B cell (primary cell): Measurements from ENCODE around the gene ARHGAP33. TPM values are rescaled to one million over a fixed set of nuclear protein-coding genes. Genes with fewer than 3 reads are reported as not detected.

Source experiments
- ATAC-seq: fragments of 200-7000 bp; cut with Tn5 transposase; one replicate; pipeline ENCODE4 v1.10.0; 2021; ENCODE audit warnings: low read depth, mild to moderate bottlenecking, moderate number of reproducible peaks, moderate library complexity
- CTCF ChIA-PET: fragments of 350-600 bp; sonication (Branson Sonifier 250); formaldehyde crosslinking; loops from one replicate; lab custom pipeline; 2021; ENCODE audit warnings: antibody characterized with exemption, inconsistent platforms; lab: Charles Lee
- POLR2A ChIA-PET: fragments of 350-600 bp; sonication (Branson Sonifier 250); formaldehyde crosslinking; loops from one replicate; lab custom pipeline; 2021; ENCODE audit warnings: antibody characterized with exemption; lab: Charles Lee
- DNase-seq: peaks from one replicate; pipeline ENCODE4 v3.0.0; 2013
- H2AFZ ChIP-seq: 2 replicates; pipeline ENCODE4 v1.6.1; 2012; ENCODE audit warnings: mild to moderate bottlenecking, low read depth, low read length; ENCODE audit not compliant: insufficient read depth, poor library complexity, severe bottlenecking
- H3K27ac ChIP-seq, 2 donors: 1 replicate in 1 of 2; 2 replicates in 1 of 2; pipeline ENCODE4 v1.5.1; 2012 to 2013; ENCODE audit warnings: low read length in 2 of 2, mild to moderate bottlenecking in 2 of 2, moderate library complexity in 1 of 2
- H3K27me3 ChIP-seq, 4 experiments: fragments of 200-600 bp in 1 of 4; sonication (generic) in 1 of 4; replicated peaks in 1 of 4; 1 replicate in 2 of 4; 2 replicates in 2 of 4; pipeline versions ENCODE4 v1.6.1 to v1.7.0; 2013 to 2016; ENCODE audit warnings: low read length in 3 of 4, mild to moderate bottlenecking in 2 of 4, mixed read lengths in 1 of 4, moderate library complexity in 1 of 4; ENCODE audit not compliant: insufficient read depth in 4 of 4, control insufficient read depth in 3 of 4; ENCODE audit errors: control extremely low read depth in 1 of 4
- H3K36me3 ChIP-seq, 2 experiments: replicated peaks in 1 of 2; 1 replicate in 1 of 2; 2 replicates in 1 of 2; pipeline versions ENCODE4 v1.6.1 to v1.7.1; 2013; ENCODE audit warnings: low read length in 1 of 2; ENCODE audit not compliant: insufficient read depth in 2 of 2, control insufficient read depth in 1 of 2; ENCODE audit errors: control extremely low read depth in 1 of 2, extremely low read depth in 1 of 2
- H3K4me1 ChIP-seq, 2 donors: fragments of 200-600 bp in 1 of 2; sonication (generic) in 1 of 2; 1 replicate in 1 of 2; 2 replicates in 1 of 2; pipeline versions ENCODE4 v1.5.1 to v1.6.1; 2013 to 2017; ENCODE audit warnings: low read length in 2 of 2; ENCODE audit not compliant: control insufficient read depth in 2 of 2, insufficient read depth in 2 of 2
- H3K4me2 ChIP-seq: replicated peaks from 2 replicates; pipeline ENCODE3; 2012; ENCODE audit warnings: mild to moderate bottlenecking, low read depth, low read length; ENCODE audit not compliant: poor library complexity, severe bottlenecking
- H3K4me3 ChIP-seq, 5 experiments: fragments of 200-600 bp in 1 of 5; sonication (generic) in 1 of 5; 1 replicate in 3 of 5; 2 replicates in 2 of 5; pipeline versions ENCODE4 v1.5.1 to v1.7.0; 2011 to 2016; ENCODE audit warnings: low read length in 4 of 5, mild to moderate bottlenecking in 4 of 5, low read depth in 2 of 5, control low read depth in 1 of 5, moderate library complexity in 1 of 5; ENCODE audit not compliant: insufficient read depth in 1 of 5; ENCODE audit errors: control extremely low read depth in 1 of 5, extremely low read depth in 1 of 5
- H3K79me2 ChIP-seq: fragments of 200-600 bp; sonication (generic); one replicate; pipeline ENCODE4 v1.6.0; 2016; ENCODE audit warnings: low read length; ENCODE audit not compliant: control insufficient read depth, insufficient read depth
- H3K9ac ChIP-seq: fragments of 200-600 bp; sonication (generic); 2 replicates; pipeline ENCODE4 v1.6.1; 2017; ENCODE audit warnings: mild to moderate bottlenecking, low read length, moderate library complexity
- H3K9me3 ChIP-seq, 3 donors: one replicate each; pipeline versions ENCODE4 v1.6.1 to v1.7.1; 2013; ENCODE audit warnings: low read length in 2 of 3; ENCODE audit not compliant: control insufficient read depth in 2 of 3, insufficient read depth in 1 of 3; ENCODE audit errors: control extremely low read depth in 1 of 3
- H4K20me1 ChIP-seq: 2 replicates; pipeline ENCODE4 v1.6.0; 2012; ENCODE audit warnings: mild to moderate bottlenecking, low read length; ENCODE audit not compliant: insufficient read depth, control insufficient read depth, poor library complexity, severe bottlenecking
- H3K27ac Mint-ChIP-seq: one replicate; pipeline ENCODE4 v1.8.0; 2021; ENCODE audit warnings: mixed read lengths
- H3K27me3 Mint-ChIP-seq: one replicate; pipeline ENCODE4 v1.8.0; 2021; ENCODE audit warnings: mixed read lengths
- H3K4me1 Mint-ChIP-seq: one replicate; pipeline ENCODE4 v1.8.0; 2021; ENCODE audit warnings: mixed read lengths
- H3K4me3 Mint-ChIP-seq: one replicate; pipeline ENCODE4 v1.8.0; 2021; ENCODE audit warnings: mixed read lengths
- H3K9me3 Mint-ChIP-seq: one replicate; pipeline ENCODE4 v1.8.0; 2022; ENCODE audit warnings: mixed read lengths; ENCODE audit not compliant: insufficient read depth
- EZH2 ChIP-seq: IDR thresholded peaks from 2 replicates; pipeline ENCODE4 v1.6.1; 2012; ENCODE audit warnings: borderline replicate concordance, low read depth, mild to moderate bottlenecking, moderate library complexity, low read length; ENCODE audit not compliant: insufficient read depth, poor library complexity, severe bottlenecking
- WGBS: methylation state at CpG from one replicate; pipeline ENCODE4 v1.1.5; 2013; ENCODE audit warnings: missing lambda C conversion rate; ENCODE audit not compliant: insufficient coverage; 5-methylcytosine and 5-hydroxymethylcytosine counted together
- intact Hi-C: fragments of 100-400 bp; cut with micrococcal nuclease; formaldehyde crosslinking; loops from one replicate; pipeline ENCODE4 v1.10.0; 2022
- polyA plus RNA-seq: library from polyadenylated mRNA; depleted of rRNA; stranded (reverse); fragments of >200 nt; gene quantifications from 2 replicates; pipeline ENCODE4 v1.2.3, GENCODE V29; 2012
- total RNA-seq, 2 donors: library from RNA; stranded (reverse); fragments of 120-200 nt in 1 of 2; gene quantifications; 1 replicate in 1 of 2; 2 replicates in 1 of 2; pipeline versions ENCODE4 v1.2.3 to v1.2.4, GENCODE V29; 2013 to 2022
- TF ChIP-seq, protein P1 (sequence below): fragments of 200-600 bp; IDR thresholded peaks from one replicate; pipeline ENCODE4 v1.8.0; 2022; ENCODE audit warnings: antibody characterized with exemption, mild to moderate bottlenecking

The ARHGAP33 gene
- total and polyA plus RNA-seq, 2 donors (not counting 1 experiment from before 2014, with no cell fraction given) = 18.2 to 27.8 TPM

DNA sequence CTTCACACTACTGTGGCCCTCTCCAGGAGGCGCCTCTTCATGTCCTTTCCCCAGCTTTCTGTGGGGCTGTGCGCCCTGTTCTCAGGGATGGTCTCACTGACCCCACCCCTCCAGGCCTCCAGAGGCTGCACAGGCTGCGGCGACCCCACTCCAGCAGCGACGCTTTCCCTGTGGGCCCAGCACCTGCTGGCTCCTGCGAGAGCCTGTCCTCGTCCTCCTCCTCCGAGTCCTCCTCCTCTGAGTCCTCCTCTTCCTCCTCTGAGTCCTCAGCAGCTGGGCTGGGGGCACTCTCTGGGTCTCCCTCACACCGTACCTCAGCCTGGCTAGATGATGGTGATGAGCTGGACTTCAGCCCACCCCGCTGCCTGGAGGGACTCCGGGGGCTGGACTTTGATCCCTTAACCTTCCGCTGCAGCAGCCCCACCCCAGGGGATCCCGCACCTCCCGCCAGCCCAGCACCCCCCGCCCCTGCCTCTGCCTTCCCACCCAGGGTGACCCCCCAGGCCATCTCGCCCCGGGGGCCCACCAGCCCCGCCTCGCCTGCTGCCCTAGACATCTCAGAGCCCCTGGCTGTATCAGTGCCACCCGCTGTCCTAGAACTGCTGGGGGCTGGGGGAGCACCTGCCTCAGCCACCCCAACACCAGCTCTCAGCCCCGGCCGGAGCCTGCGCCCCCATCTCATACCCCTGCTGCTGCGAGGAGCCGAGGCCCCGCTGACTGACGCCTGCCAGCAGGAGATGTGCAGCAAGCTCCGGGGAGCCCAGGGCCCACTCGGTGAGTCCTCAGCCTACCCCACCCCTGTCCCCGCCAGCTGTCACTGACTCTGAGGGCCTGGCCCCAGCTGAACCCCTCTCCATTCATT is 11.2 kb downstream of the ARHGAP33 start:
- H3K9ac ChIP-seq = no peak overlapping the region
- no peak for ATAC-seq
- H3K9me3 ChIP-seq = no peaks in the 10 kb centered on the region
- intact Hi-C loops = no loop called here
- no peaks in the 10 kb centered on the region for H3K4me1 ChIP-seq
- no peak overlapping the region for H3K4me2 ChIP-seq
- WGBS = 97% methylated on average over 31 of the region's 31 CpGs
- H2AFZ ChIP-seq = no peak overlapping the region
- H4K20me1 ChIP-seq = no peaks in the 10 kb centered on the region
- TF ChIP-seq, protein P1, sequence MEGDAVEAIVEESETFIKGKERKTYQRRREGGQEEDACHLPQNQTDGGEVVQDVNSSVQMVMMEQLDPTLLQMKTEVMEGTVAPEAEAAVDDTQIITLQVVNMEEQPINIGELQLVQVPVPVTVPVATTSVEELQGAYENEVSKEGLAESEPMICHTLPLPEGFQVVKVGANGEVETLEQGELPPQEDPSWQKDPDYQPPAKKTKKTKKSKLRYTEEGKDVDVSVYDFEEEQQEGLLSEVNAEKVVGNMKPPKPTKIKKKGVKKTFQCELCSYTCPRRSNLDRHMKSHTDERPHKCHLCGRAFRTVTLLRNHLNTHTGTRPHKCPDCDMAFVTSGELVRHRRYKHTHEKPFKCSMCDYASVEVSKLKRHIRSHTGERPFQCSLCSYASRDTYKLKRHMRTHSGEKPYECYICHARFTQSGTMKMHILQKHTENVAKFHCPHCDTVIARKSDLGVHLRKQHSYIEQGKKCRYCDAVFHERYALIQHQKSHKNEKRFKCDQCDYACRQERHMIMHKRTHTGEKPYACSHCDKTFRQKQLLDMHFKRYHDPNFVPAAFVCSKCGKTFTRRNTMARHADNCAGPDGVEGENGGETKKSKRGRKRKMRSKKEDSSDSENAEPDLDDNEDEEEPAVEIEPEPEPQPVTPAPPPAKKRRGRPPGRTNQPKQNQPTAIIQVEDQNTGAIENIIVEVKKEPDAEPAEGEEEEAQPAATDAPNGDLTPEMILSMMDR = no peak
- TF ChIP-seq EZH2 = no peak
- no peak overlapping the region for H3K4me3 ChIP-seq
- Mint-ChIP-seq H3K9me3 (no peaks in the 10 kb centered on the region), H3K4me3 (no peak overlapping the region), H3K27me3 (no peaks in the 10 kb centered on the region), H3K4me1 (no peaks in the 10 kb centered on the region), H3K27ac (no peak overlapping the region)
- no peak overlapping the region for H3K27ac ChIP-seq
- no peak for DNase-seq
- peaks cover 0 to 2% of the 10 kb centered on the region in 2 experiments for H3K36me3 ChIP-seq
- ChIA-PET POLR2A (no interaction called here), CTCF (interaction anchor here (0.6 kb wide), 1 partner anchor 472 kb away, joined by 3 read pairs; no protein-coding TSS in a partner anchor)
- H3K27me3 ChIP-seq = no peaks in the 10 kb centered on the region
- H3K79me2 ChIP-seq = no peaks in the 10 kb centered on the region

DNA sequence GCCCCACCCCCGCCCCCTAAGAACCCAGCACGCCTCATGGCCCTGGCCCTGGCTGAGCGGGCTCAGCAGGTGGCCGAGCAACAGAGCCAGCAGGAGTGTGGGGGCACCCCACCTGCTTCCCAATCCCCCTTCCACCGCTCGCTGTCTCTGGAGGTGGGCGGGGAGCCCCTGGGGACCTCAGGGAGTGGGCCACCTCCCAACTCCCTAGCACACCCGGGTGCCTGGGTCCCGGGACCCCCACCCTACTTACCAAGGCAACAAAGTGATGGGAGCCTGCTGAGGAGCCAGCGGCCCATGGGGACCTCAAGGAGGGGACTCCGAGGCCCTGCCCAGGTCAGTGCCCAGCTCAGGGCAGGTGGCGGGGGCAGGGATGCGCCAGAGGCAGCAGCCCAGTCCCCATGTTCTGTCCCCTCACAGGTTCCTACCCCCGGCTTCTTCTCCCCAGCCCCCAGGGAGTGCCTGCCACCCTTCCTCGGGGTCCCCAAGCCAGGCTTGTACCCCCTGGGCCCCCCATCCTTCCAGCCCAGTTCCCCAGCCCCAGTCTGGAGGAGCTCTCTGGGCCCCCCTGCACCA is 11.9 kb downstream of the ARHGAP33 start:
- H3K4me3 Mint-ChIP-seq = no peak overlapping the region
- H3K4me1 Mint-ChIP-seq = no peaks in the 10 kb centered on the region
- H3K27me3 Mint-ChIP-seq = no peaks in the 10 kb centered on the region
- no peak for TF ChIP-seq EZH2
- TF ChIP-seq, protein P1 = no peak
- Histone ChIP-seq H3K9ac (no peak overlapping the region), H3K9me3 (no peaks in the 10 kb centered on the region), H3K27ac (no peak overlapping the region), H3K4me3 (no peak overlapping the region), H3K79me2 (no peaks in the 10 kb centered on the region), H3K27me3 (no peaks in the 10 kb centered on the region), H3K4me1 (no peaks in the 10 kb centered on the region), H3K4me2 (no peak overlapping the region), H2AFZ (no peak overlapping the region), H3K36me3 (peaks cover 0 to 2% of the 10 kb centered on the region in 2 experiments), H4K20me1 (no peaks in the 10 kb centered on the region)
- no peak overlapping the region for H3K27ac Mint-ChIP-seq
- ATAC-seq (no peak), DNase-seq (no peak)
- ChIA-PET CTCF (no interaction called here), POLR2A (no interaction called here)
- 94% methylated on average over 13 of the region's 15 CpGs for WGBS
- intact Hi-C loops = no loop called here
- no peaks in the 10 kb centered on the region for H3K9me3 Mint-ChIP-seq
